ENCODE data around the gene SLC16A6.
"Not testable (repeated sequence)": the region's sequence is repeated elsewhere in the genome, so short reads cannot be mapped to it uniquely, and the experiment has no call there.

The SLC16A6 gene

GRCh38 chr17:68290955-68291835 is at the start of gene SLC16A6, which contains the start of gene ARSG:
SLC16A6 (minus strand) TSS chr17:68291127; CDS start chr17:68278320, 12,807 bp downstream.
ARSG (plus strand) TSS chr17:68291495; CDS start chr17:68307494, 15,999 bp downstream.
- no peak for DNase-seq

- no peak for DNase-seq
Observed at GRCh38 chr17:68334393-68334792, 43.5 kb upstream of the SLC16A6 start.

- not testable (repeated sequence) for DNase-seq
Observed at GRCh38 chr17:68331932-68332331, 41.0 kb upstream of the SLC16A6 start.

- DNase-seq = no peak
Observed at GRCh38 chr17:68329331-68329730, 38.4 kb upstream of the SLC16A6 start.

- DNase-seq = no peak
Observed at GRCh38 chr17:68328676-68329075, 37.7 kb upstream of the SLC16A6 start.

- no peak for DNase-seq
Observed at GRCh38 chr17:68327823-68328557, 37.1 kb upstream of the SLC16A6 start.

GRCh38 chr17:68326681-68327080 is 35.8 kb upstream of the SLC16A6 start:
- DNase-seq = no peak

GRCh38 chr17:68325961-68326360 is 35.0 kb upstream of the SLC16A6 start:
- DNase-seq = no peak

- DNase-seq = no peak
Observed at GRCh38 chr17:68324654-68325336, 33.9 kb upstream of the SLC16A6 start.

- no peak for DNase-seq
Observed at GRCh38 chr17:68324114-68324513, 33.2 kb upstream of the SLC16A6 start.

GRCh38 chr17:68322630-68323029 is 31.7 kb upstream of the SLC16A6 start:
- no peak for DNase-seq

- no peak for DNase-seq
Observed at GRCh38 chr17:68321556-68321954, 30.6 kb upstream of the SLC16A6 start.

- DNase-seq = no peak
Observed at GRCh38 chr17:68320943-68321555, 30.1 kb upstream of the SLC16A6 start.

GRCh38 chr17:68320311-68320865 is 29.5 kb upstream of the SLC16A6 start:
- DNase-seq = no peak

GRCh38 chr17:68319410-68320162 is 28.7 kb upstream of the SLC16A6 start:
- no peak for DNase-seq

GRCh38 chr17:68318103-68318991 is 27.4 kb upstream of the SLC16A6 start:
- no peak for DNase-seq

- DNase-seq = no peak
Observed at GRCh38 chr17:68317458-68317857, 26.5 kb upstream of the SLC16A6 start.

- DNase-seq = no peak
Observed at GRCh38 chr17:68315930-68316329, 25.0 kb upstream of the SLC16A6 start.

GRCh38 chr17:68314916-68315535 is 24.1 kb upstream of the SLC16A6 start:
- DNase-seq = no peak

GRCh38 chr17:68310152-68310551 is 19.2 kb upstream of the SLC16A6 start:
- no peak for DNase-seq
